Measurements from ENCODE around the gene WNT5B. TPM values are rescaled to one million over a fixed set of nuclear protein-coding genes. Genes with fewer than 3 reads are reported as not detected.

Gene WNT5B
- total and polyA plus RNA-seq, 4 donors = 0.59 to 2.4 (median 0.97) TPM

DNA sequence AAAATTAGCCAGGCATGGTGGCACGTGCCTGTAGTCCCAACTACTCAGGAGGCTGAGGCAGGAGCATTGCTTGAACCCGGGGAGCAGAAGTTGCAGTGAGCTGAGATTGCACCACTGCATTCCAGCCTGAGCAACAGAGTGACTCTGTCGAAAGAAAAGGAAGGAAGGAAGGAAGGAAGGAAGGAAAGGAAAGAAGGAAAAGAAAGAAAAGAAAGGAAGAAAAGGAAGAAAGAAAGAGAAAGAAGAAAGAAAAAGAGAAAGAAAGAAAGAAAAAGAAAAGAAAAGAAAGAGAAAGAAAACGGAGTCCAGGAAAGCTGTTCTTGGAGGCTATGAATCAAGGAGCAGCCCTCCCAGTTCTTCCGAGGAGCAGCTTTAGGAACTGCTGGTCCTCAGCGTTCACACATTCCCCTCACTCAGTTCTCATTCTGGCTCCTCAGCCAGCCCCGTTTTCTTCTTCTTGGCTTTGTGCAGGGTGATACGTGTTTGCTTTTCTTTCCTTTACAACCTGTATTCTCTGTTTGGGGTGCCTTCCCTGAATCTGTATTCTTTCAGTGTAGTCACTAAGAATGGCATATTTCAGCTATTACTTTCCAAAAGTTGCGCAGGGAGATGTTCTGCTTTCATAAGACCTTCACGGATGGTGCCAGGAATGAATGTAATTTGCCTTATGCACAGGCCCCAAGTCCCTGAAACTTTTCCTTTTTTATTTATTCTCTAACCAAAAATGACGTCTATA is 46.9 kb upstream of the WNT5B start:
- DNase-seq (ENCODE audit: low spot score) = no peak
- H3K27me3 ChIP-seq (ENCODE audit: control insufficient read depth in 4 of 4, insufficient read depth in 4 of 4, low read length in 3 of 4) = no peaks in the 10 kb centered on the region
- no peak overlapping the region for H3K4me3 ChIP-seq (ENCODE audit: low read depth in 1 of 3, low read length in 3 of 3)
- WGBS = 88% methylated on average over 11 of the region's 11 CpGs
- peaks cover under 1 to 7% (median 2%) of the 10 kb centered on the region in 4 donors for H3K4me1 ChIP-seq (ENCODE audit: control insufficient read depth in 4 of 4, insufficient read depth in 4 of 4, low read length in 3 of 4)
- no peaks in the 10 kb centered on the region for H3K9me3 ChIP-seq (ENCODE audit: control insufficient read depth in 4 of 4, low read length in 3 of 4)
- no peak overlapping the region for H3K9ac ChIP-seq (ENCODE audit: low read depth in 1 of 2, low read length in 2 of 2)
- no peak overlapping the region for H3K27ac ChIP-seq (ENCODE audit: low read depth in 1 of 2, low read length in 2 of 2)
- TF ChIP-seq GABPA (IDR thresholded peaks at IDR 0.05 in 1 of 2, conservative IDR thresholded peaks at IDR 0.05 in 1 of 2) (no peak), RXRA (IDR thresholded peaks at IDR 0.05) (no peak), FOXA1 (IDR thresholded peaks at IDR 0.05) (no peak), NR2F2 (IDR thresholded peaks at IDR 0.05) (no peak), HNF4G (IDR thresholded peaks at IDR 0.05) (no peak)
- TF ChIP-seq, protein P1, sequence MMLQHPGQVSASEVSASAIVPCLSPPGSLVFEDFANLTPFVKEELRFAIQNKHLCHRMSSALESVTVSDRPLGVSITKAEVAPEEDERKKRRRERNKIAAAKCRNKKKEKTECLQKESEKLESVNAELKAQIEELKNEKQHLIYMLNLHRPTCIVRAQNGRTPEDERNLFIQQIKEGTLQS (IDR thresholded peaks at IDR 0.05) = no peak
- TF ChIP-seq, protein P2, sequence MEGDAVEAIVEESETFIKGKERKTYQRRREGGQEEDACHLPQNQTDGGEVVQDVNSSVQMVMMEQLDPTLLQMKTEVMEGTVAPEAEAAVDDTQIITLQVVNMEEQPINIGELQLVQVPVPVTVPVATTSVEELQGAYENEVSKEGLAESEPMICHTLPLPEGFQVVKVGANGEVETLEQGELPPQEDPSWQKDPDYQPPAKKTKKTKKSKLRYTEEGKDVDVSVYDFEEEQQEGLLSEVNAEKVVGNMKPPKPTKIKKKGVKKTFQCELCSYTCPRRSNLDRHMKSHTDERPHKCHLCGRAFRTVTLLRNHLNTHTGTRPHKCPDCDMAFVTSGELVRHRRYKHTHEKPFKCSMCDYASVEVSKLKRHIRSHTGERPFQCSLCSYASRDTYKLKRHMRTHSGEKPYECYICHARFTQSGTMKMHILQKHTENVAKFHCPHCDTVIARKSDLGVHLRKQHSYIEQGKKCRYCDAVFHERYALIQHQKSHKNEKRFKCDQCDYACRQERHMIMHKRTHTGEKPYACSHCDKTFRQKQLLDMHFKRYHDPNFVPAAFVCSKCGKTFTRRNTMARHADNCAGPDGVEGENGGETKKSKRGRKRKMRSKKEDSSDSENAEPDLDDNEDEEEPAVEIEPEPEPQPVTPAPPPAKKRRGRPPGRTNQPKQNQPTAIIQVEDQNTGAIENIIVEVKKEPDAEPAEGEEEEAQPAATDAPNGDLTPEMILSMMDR (IDR thresholded peaks at IDR 0.05; ENCODE audit: low read depth, low read length, missing input control) = no peak
- no peaks in the 10 kb centered on the region for H3K36me3 ChIP-seq (ENCODE audit: control insufficient read depth in 4 of 4, insufficient read depth in 3 of 4, low read depth in 1 of 4, low read length in 3 of 4)

DNA sequence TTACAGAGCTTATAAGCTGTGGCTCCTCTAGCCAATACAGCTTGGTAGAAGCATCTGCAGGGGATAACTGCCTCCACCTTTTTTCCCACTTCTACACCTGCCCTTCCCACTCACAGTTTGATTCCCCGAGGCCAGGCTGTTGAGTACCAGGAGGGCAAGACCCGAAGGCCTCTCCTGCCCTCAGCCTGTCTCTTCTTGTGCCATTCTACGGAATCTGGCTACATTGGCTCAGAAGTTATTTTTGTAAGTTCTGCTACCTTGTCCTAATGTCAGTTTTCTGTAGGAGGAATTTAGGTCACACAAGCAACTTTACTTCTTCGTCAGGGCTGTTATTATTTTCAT is 46.4 kb upstream of the WNT5B start:
- Histone ChIP-seq H3K4me1 (ENCODE audit: control insufficient read depth in 4 of 4, insufficient read depth in 4 of 4, low read length in 3 of 4) (peaks cover 0 to 4% (median 1%) of the 10 kb centered on the region in 4 donors), H3K9me3 (ENCODE audit: control insufficient read depth in 4 of 4, low read length in 3 of 4) (no peaks in the 10 kb centered on the region), H3K4me3 (ENCODE audit: low read depth in 1 of 3, low read length in 3 of 3) (no peak overlapping the region), H3K9ac (ENCODE audit: low read depth in 1 of 2, low read length in 2 of 2) (no peak overlapping the region), H3K27ac (ENCODE audit: low read depth in 1 of 2, low read length in 2 of 2) (no peak overlapping the region), H3K27me3 (ENCODE audit: control insufficient read depth in 4 of 4, insufficient read depth in 4 of 4, low read length in 3 of 4) (no peaks in the 10 kb centered on the region), H3K36me3 (ENCODE audit: control insufficient read depth in 4 of 4, insufficient read depth in 3 of 4, low read depth in 1 of 4, low read length in 3 of 4) (no peaks in the 10 kb centered on the region)
- 89% methylated on average over 4 of the region's 4 CpGs for WGBS
- DNase-seq (ENCODE audit: low spot score) = no peak
- TF ChIP-seq TAF1 (conservative IDR thresholded peaks at IDR 0.05) = no peak
- no peak for TF ChIP-seq RAD21 (IDR thresholded peaks at IDR 0.05)
- TF ChIP-seq JUND (IDR thresholded peaks at IDR 0.05) = no peak
- no peak for TF ChIP-seq RXRA (IDR thresholded peaks at IDR 0.05)
- TF ChIP-seq, protein P2 (IDR thresholded peaks at IDR 0.05; ENCODE audit: low read depth, low read length, missing input control) = no peak
- no peak for TF ChIP-seq HNF4G (IDR thresholded peaks at IDR 0.05)
- TF ChIP-seq, protein P1 (IDR thresholded peaks at IDR 0.05) = no peak
- TF ChIP-seq NR2F2 (IDR thresholded peaks at IDR 0.05) = no peak
- no peak for TF ChIP-seq YY1 (IDR thresholded peaks at IDR 0.05)
- no peak for TF ChIP-seq EGR1 (IDR thresholded peaks at IDR 0.05; ENCODE audit: low read depth in 2 of 2)
- TF ChIP-seq, protein P3, sequence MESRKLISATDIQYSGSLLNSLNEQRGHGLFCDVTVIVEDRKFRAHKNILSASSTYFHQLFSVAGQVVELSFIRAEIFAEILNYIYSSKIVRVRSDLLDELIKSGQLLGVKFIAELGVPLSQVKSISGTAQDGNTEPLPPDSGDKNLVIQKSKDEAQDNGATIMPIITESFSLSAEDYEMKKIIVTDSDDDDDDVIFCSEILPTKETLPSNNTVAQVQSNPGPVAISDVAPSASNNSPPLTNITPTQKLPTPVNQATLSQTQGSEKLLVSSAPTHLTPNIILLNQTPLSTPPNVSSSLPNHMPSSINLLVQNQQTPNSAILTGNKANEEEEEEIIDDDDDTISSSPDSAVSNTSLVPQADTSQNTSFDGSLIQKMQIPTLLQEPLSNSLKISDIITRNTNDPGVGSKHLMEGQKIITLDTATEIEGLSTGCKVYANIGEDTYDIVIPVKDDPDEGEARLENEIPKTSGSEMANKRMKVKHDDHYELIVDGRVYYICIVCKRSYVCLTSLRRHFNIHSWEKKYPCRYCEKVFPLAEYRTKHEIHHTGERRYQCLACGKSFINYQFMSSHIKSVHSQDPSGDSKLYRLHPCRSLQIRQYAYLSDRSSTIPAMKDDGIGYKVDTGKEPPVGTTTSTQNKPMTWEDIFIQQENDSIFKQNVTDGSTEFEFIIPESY (IDR thresholded peaks at IDR 0.05) = no peak
- TF ChIP-seq, protein P4, sequence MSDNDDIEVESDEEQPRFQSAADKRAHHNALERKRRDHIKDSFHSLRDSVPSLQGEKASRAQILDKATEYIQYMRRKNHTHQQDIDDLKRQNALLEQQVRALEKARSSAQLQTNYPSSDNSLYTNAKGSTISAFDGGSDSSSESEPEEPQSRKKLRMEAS (IDR thresholded peaks at IDR 0.05) = no peak
